Endothelial cell of umbilical vein (primary cell): ENCODE results near the gene ULK4. TPM values are rescaled to one million over a fixed set of nuclear protein-coding genes. Genes with fewer than 3 reads are reported as not detected.

Source experiments
- BruUV-seq: library from RNA; stranded (reverse); fragments of 400-500 nt; replicated peaks from 2 replicates; lab custom pipeline; 2021; lab: Mats Ljungman, UMichigan
- CTCF ChIA-PET: fragments of 300-600, 350-600 bp; sonication (Branson Sonifier 250); formaldehyde crosslinking; loops from one replicate; lab custom pipeline; 2021; ENCODE audit warnings: antibody characterized with exemption, inconsistent platforms; lab: Charles Lee
- POLR2A ChIA-PET: fragments of 300-600, 350-600 bp; sonication (Branson Sonifier 250); formaldehyde crosslinking; loops from one replicate; lab custom pipeline; 2021; ENCODE audit warnings: antibody characterized with exemption, inconsistent platforms; lab: Charles Lee
- DNase-seq: peaks from one replicate; pipeline ENCODE4 v3.0.0-alpha.2; 2011; ENCODE audit warnings: low read depth, low spot score
- FAIRE-seq: peaks from 2 replicates; lab custom pipeline; 2011; peaks lifted over from hg19 to GRCh38; lab: Jason Lieb, UNC
- H2AFZ ChIP-seq: 2 replicates; pipeline ENCODE4 v1.6.0; 2012; ENCODE audit warnings: low read depth, low read length, control low read depth, inconsistent platforms
- H3K27ac ChIP-seq: 2 replicates; pipeline ENCODE4 v1.5.1; 2011; ENCODE audit warnings: low read depth, mild to moderate bottlenecking, control low read depth, low read length, moderate library complexity; ENCODE audit not compliant: insufficient read depth
- H3K27me3 ChIP-seq, 2 experiments: 2 replicates each; pipeline versions ENCODE4 v1.6.0 to v1.6.1; 2011; ENCODE audit warnings: low read length in 2 of 2, mixed read lengths in 1 of 2; ENCODE audit not compliant: control insufficient read depth in 2 of 2, insufficient read depth in 2 of 2
- H3K36me3 ChIP-seq, 2 experiments: 2 replicates in 1 of 2; 3 replicates in 1 of 2; pipeline ENCODE4 v1.5.1; 2011; ENCODE audit warnings: low read length in 2 of 2, mild to moderate bottlenecking in 1 of 2, moderate library complexity in 1 of 2; ENCODE audit not compliant: control insufficient read depth in 2 of 2, insufficient read depth in 2 of 2; ENCODE audit errors: extremely low read depth in 1 of 2
- H3K4me1 ChIP-seq: 3 replicates; pipeline ENCODE4 v1.5.1; 2011; ENCODE audit warnings: mild to moderate bottlenecking, low read length; ENCODE audit not compliant: control insufficient read depth, insufficient read depth; ENCODE audit errors: extremely low read depth
- H3K4me2 ChIP-seq: 2 replicates; pipeline ENCODE4 v1.6.1; 2011; ENCODE audit warnings: low read length, control low read depth, mixed read lengths; ENCODE audit not compliant: insufficient read depth
- H3K4me3 ChIP-seq, 3 experiments: fragments of 200-600 bp in 1 of 3; sonication (generic), shearing (Covaris generic) in 1 of 3; replicated peaks in 1 of 3; 2 replicates each; pipeline ENCODE4 v1.5.1; 2011 to 2016; ENCODE audit warnings: control low read depth in 3 of 3, low read length in 3 of 3, mild to moderate bottlenecking in 2 of 3, inconsistent platforms in 1 of 3, low read depth in 1 of 3, moderate library complexity in 1 of 3; ENCODE audit not compliant: insufficient read depth in 1 of 3
- H3K79me2 ChIP-seq: 2 replicates; pipeline ENCODE4 v1.6.0; 2012; ENCODE audit warnings: low read length, inconsistent platforms; ENCODE audit not compliant: control insufficient read depth, insufficient read depth
- H3K9ac ChIP-seq: replicated peaks from 2 replicates; pipeline ENCODE3; 2011; ENCODE audit warnings: low read length, control low read depth; ENCODE audit not compliant: insufficient read depth; ENCODE audit errors: extremely low read depth
- H3K9me1 ChIP-seq: replicated peaks from 3 replicates; pipeline ENCODE4 v1.6.0; 2011; ENCODE audit warnings: mild to moderate bottlenecking, low read length; ENCODE audit not compliant: control insufficient read depth, insufficient read depth; ENCODE audit errors: extremely low read depth
- H3K9me3 ChIP-seq: replicated peaks from 2 replicates; pipeline ENCODE4 v1.5.1; 2012; ENCODE audit warnings: low read length, inconsistent platforms; ENCODE audit not compliant: control insufficient read depth, insufficient read depth
- H4K20me1 ChIP-seq: replicated peaks from 2 replicates; pipeline ENCODE3; 2011; ENCODE audit warnings: mild to moderate bottlenecking, low read length; ENCODE audit not compliant: control insufficient read depth, insufficient read depth; ENCODE audit errors: extremely low read depth
- EZH2 ChIP-seq: IDR thresholded peaks from 2 replicates; pipeline ENCODE4 v1.6.1; 2012; ENCODE audit warnings: borderline replicate concordance, low read depth, mild to moderate bottlenecking, moderate library complexity, low read length, inconsistent platforms; ENCODE audit not compliant: severe bottlenecking
- FOS ChIP-seq: IDR thresholded peaks from 2 replicates; pipeline ENCODE4 v1.6.1; 2011; ENCODE audit warnings: mild to moderate bottlenecking, low read length, moderate library complexity, borderline replicate concordance; ENCODE audit not compliant: insufficient read depth
- GATA2 ChIP-seq: IDR thresholded peaks from 2 replicates; pipeline ENCODE4 v1.7.0; 2011; ENCODE audit warnings: low read depth, mild to moderate bottlenecking, moderate library complexity, mixed read lengths, low read length; ENCODE audit not compliant: insufficient read length, insufficient read depth
- JUN ChIP-seq: IDR thresholded peaks from 2 replicates; pipeline ENCODE4 v1.6.1; 2011; ENCODE audit warnings: borderline replicate concordance, low read depth; ENCODE audit not compliant: insufficient read length, insufficient read depth
- MYC ChIP-seq: IDR thresholded peaks from one replicate; pipeline ENCODE4 v1.6.1; 2011; ENCODE audit warnings: mild to moderate bottlenecking, low read depth, low read length
- POLR2A ChIP-seq: IDR thresholded peaks from 2 replicates; pipeline ENCODE4 v1.6.1; 2012; ENCODE audit warnings: low read depth, mild to moderate bottlenecking, control low read depth, low read length
- POLR2AphosphoS5 ChIP-seq: IDR thresholded peaks from 2 replicates; pipeline ENCODE4 v1.6.1; 2012; ENCODE audit warnings: low read depth, mild to moderate bottlenecking, control low read depth, low read length, moderate library complexity; ENCODE audit not compliant: insufficient read depth
- dilution Hi-C: fragments of 300-500 bp; cut with MboI; formaldehyde crosslinking; loops from one replicate; pipeline ENCODE4 v1.15.0; 2019; ENCODE audit warnings: low sequenced_read_pairs; ENCODE audit not compliant: extremely low pct_ligation_motif_present
- intact Hi-C: fragments of 100-400 bp; cut with micrococcal nuclease; formaldehyde crosslinking; loops from one replicate; pipeline ENCODE4 v1.10.0; 2022
- polyA plus RNA-seq, 4 experiments: library from polyadenylated mRNA; depleted of rRNA in 3 of 4; stranded (reverse) in 3 of 4; unstranded in 1 of 4; fragments of >200 nt; gene quantifications; 2 replicates each; pipeline versions ENCODE4 v1.2.1 to v1.2.3, GENCODE V29; 2011 to 2012; ENCODE audit warnings: missing spikeins in 1 of 4
- total RNA-seq: library from RNA; stranded (reverse); gene quantifications from 2 replicates; pipeline ENCODE4 v1.2.3, GENCODE V29; 2021
- TF ChIP-seq, protein P1 (sequence below), 2 donors: IDR thresholded peaks; 1 replicate in 1 of 2; 2 replicates in 1 of 2; pipeline ENCODE4 v1.5.1; 2011; ENCODE audit warnings: low read length in 2 of 2, mild to moderate bottlenecking in 2 of 2, moderate library complexity in 2 of 2, control low read depth in 1 of 2, inconsistent platforms in 1 of 2, low read depth in 1 of 2; ENCODE audit not compliant: insufficient read depth in 1 of 2; ENCODE audit errors: extremely low read depth in 1 of 2

ULK4 gene
- total and polyA plus RNA-seq, 2 donors (not counting 3 experiments of a cell fraction or from before 2014, with no cell fraction given), result 3.3 to 16.0 TPM

DNA sequence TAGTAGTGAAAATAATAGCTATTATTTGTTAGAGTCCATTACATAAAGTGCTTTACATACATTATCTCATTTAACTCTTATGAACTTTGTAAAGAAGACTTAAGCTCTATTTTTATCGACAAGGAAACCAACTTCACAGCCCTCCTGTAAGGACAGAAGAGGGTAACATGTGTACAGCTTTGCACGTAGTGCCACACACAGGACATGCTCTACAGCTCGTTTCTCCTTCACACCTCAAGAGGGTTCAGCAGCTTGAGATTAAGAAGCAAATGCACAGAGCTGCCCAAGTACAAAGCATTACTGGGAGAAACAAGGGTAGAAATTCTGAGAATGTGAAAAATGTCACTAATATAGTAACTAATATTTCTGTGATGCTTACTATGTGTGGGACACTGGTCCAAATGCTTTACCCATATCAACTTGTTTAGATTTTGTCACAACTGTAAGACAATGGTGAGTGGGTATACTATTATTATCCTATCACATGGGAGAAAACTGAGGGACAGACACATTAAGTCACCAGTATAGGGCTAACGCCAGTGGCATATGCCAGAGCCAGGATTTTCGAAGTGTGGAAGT is 434.8 kb downstream of the ULK4 start:
- no peaks in the 10 kb centered on the region for H3K79me2 ChIP-seq
- ChIA-PET CTCF (interaction anchor here (1.0 to 2.0 kb wide), 2 partner anchors 9 to 10 kb away, joined by 3 to 5 read pairs; no protein-coding TSS in a partner anchor), POLR2A (no interaction called here)
- no peaks in the 10 kb centered on the region for H4K20me1 ChIP-seq
- dilution Hi-C loops, result no loop called here
- no peak for FAIRE-seq
- H2AFZ ChIP-seq, result no peak overlapping the region
- TF ChIP-seq FOS (no peak), POLR2AphosphoS5 (no peak), POLR2A (no peak), JUN (no peak), GATA2 (no peak), EZH2 (no peak), MYC (no peak)
- TF ChIP-seq, protein P1, sequence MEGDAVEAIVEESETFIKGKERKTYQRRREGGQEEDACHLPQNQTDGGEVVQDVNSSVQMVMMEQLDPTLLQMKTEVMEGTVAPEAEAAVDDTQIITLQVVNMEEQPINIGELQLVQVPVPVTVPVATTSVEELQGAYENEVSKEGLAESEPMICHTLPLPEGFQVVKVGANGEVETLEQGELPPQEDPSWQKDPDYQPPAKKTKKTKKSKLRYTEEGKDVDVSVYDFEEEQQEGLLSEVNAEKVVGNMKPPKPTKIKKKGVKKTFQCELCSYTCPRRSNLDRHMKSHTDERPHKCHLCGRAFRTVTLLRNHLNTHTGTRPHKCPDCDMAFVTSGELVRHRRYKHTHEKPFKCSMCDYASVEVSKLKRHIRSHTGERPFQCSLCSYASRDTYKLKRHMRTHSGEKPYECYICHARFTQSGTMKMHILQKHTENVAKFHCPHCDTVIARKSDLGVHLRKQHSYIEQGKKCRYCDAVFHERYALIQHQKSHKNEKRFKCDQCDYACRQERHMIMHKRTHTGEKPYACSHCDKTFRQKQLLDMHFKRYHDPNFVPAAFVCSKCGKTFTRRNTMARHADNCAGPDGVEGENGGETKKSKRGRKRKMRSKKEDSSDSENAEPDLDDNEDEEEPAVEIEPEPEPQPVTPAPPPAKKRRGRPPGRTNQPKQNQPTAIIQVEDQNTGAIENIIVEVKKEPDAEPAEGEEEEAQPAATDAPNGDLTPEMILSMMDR (IDR thresholded peaks at IDR 0.05; ENCODE audit: extremely low read depth in 1 of 2, insufficient read depth in 1 of 2, low read depth in 1 of 2, low read length in 2 of 2), result no peak
- BruUV-seq, result no TSS peak
- no peaks in the 10 kb centered on the region for H3K36me3 ChIP-seq
- no peak for DNase-seq
- H3K4me2 ChIP-seq, result no peak overlapping the region
- no peak overlapping the region for H3K27ac ChIP-seq
- H3K9me1 ChIP-seq, result no peaks in the 10 kb centered on the region
- no peak overlapping the region for H3K9ac ChIP-seq
- no peaks in the 10 kb centered on the region for H3K4me1 ChIP-seq
- no peaks in the 10 kb centered on the region for H3K27me3 ChIP-seq
- intact Hi-C loops, result no loop called here
- H3K4me3 ChIP-seq, result no peak overlapping the region
- H3K9me3 ChIP-seq, result no peaks in the 10 kb centered on the region
